ENCODE measurements around the gene OTUD5.

The OTUD5 gene

DNA sequence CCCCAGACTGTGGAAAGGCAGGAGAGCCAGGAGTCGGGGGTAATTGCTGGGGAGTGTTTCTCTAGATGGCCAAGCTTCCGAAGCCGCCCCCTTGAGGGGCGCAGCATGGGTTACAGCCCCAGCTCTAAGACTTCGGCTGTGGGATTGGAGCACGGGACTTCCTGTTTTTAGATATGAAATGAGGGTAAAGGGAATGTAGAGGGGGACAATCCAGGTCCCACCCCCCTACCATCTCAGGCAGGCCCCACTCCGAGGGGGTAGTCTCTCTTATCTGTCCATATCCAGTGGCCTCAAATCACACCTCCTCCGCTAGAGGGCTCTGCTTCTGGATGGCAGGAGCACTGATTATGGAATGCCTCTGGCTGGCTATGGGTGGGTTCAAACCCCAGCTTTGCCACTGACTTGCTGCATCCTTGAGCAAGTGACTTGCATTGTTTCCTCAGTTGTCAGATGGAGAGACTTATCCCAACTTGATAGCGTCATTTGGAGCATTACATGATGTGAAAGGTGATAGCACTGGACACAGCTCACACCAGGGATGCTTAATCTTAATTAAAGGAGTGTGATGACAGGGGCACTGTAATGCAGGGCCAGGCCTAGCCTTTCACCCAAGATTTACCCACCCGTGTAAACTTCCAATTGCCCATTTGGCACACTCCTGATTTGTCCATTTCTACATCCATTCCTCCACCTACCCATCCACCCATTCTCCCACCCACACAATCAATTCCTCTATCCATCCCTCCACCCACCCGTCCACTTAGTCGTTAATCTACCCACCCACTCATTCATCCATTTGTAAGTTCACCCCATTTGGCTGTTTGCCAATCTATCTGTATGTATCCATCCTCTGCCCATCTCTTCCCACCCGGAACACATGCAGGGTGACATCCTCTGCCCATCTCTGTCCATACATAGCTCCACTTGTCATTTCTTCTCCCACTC is 15.1 kb upstream of the OTUD5 start:
- DNase-seq, result peak; percentile 57

DNA sequence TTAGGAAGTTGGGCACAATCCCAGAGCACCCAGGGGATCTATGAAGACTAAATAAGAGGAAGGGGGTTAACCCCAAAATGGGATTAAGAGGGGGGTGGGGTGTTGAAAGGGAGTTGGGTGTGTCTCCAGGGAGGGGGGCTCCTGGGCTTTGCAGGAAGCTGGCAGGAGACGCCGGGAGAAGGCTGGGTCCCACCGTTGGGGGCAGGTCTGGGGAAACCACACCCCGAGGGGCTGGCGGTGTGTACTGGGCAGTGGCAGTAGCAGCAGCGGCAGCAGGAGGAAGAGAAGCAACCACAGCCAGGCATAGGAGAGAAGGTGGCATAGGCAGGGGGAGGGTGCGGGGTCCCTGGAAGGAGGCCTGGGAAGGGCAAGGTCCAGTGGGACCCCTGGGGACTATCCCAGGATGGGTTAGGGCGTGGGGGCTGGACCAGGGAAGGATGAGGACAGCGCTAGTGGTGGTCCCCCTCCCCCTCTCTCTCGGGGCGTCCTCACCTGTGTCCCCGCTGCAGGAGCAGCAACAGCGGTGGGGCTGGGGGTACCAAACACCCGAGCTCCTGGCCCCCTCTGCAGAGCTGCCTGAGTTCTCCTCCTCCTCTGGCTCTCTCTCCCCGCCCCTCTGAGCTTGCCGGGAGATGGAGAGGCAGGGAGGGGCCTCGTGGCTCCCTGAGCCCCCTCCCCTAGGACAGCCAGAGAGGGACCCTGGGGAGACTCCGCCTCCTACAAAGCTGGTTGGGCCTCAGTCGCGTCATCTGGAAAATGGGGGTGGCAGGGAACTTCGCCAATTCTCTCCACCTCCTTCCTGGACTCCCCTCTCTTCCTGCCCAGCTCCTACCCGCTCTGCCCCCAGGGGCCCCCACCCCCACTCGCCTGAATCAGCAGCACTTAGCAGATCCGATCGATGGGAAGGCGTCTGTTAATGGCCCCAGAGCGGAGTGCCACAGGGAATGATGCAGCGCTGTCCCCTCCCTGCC is 14.1 kb upstream of the OTUD5 start, which contains the start of gene KCND1:
Gene KCND1 (minus strand): TSS at position 596 of the 971 bp plus-strand sequence. CDS start 1,573 bp downstream, outside the sequence.
- DNase-seq, result peak; percentile 74

DNA sequence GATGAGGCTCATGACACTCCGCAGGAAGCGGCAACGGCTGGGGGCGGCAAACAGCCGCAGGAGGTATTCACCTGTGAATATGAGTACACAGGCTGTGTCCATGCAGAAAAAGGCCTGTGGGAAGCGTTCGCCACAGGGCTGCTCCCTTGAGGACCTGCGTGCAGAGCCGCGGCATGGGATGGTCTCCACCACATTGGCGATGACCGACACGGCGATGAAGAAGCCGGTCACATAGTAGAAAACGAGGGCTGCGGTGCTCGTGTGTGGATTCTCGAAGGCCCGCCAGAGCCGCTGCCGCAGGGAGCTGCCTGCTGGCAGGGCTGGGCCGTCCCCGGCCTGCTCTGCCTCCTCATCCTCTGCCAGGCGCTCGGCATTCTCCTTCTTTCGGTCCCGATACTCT is 12.1 kb upstream of the OTUD5 start:
- no peak for DNase-seq

DNA sequence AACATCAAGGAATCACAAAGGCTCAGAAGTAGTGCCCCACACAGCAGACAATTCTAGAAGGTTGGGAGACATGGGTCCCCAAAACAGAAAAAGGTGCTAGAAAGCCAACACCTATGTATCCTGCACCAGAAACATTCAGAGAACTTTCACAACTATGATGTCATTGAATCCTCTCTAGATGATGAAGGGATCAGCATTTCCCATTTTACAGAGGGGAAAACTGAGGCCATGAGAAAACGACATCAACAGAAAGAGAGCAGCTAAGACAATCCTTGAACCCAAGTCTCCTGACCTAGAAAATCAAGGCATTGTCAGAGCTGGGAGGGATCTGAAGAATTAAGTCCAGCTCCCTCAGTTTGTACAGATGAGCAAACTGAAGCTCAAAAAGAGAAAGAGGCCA is 11.0 kb upstream of the OTUD5 start:
- DNase-seq, result no peak

DNA sequence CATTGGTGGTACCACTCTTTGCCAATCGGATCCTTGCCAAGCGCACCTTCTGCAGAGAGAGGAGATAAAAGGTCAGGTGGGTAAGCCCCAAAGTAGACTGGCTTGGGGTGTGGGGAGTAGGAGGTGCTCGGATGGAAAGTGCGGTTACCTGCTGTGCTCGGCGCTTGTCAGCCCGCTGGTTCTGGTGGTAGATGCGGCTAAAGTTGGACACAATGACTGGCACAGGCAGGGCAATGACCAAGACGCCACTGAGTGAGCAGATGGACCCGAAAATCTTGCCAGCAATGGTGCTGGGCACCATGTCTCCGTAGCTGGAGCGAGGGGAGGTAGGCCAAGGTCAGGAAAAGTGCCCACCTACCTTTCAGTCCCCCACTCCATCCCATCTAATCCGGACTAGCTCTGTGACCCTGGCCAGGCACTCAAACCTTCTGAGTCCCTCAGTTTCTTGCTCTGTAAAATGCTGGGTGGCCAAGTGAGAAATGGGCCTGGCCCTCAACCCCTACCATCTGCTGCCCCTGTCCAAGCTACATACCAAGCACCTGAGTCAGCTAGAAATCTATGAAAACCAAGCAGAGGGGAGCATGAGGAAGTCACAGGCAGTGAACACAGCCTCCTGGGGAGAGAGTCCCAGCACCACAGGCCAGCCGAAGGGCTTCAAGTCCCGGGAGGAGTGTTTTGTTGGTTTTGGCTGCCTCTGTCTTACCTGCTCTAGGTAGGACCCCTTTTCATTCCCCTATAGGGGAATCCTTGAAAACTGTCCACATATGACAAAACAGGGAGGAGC is 9.6 kb upstream of the OTUD5 start:
- peak; percentile 48 for DNase-seq

DNA sequence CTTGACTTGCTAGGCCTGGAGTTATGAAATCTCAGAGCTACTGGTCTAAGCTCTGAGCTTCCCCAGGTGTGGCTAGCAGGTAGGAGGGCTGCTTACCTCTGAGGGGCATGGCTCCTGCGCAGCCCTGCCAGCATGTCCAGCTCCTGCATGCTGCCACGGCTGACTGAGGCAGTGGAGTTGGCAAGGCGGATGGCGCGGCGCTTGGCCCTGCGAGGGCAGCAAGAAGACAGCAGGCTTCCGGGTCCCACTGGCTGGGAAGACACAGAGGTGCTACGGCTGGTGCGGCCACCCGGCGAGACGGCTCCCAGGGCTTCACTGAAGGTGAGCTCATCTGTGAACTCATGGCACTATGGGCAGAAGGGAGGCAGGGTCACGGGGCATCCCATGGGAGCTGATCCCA is 8.6 kb upstream of the OTUD5 start:
- no peak for DNase-seq

DNA sequence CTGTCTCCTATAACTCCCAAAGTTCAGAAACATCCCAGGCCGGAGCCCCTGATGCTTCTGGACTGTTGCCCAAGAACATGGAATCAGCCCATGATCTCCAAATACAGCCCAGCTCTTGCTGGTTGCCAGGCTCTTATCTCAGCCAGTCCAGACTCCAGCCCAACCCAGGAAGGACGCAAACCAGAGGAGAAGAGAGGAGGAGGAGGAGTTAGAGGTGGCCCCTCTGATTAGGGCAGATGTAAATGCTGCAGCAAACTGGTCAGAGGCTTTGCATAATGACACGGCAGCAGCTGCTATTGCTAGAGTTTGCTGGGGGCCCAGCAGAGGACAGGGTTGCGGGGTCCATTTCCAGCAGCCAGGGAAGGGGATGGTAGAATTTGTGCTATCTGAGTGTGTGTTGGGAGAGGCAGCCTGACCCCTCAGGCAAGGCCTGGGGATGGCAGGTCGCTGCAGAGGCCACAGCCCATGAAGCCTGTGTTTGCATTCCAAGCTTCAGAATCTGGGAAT is 4.2 kb upstream of the OTUD5 start:
- DNase-seq, result no peak

DNA sequence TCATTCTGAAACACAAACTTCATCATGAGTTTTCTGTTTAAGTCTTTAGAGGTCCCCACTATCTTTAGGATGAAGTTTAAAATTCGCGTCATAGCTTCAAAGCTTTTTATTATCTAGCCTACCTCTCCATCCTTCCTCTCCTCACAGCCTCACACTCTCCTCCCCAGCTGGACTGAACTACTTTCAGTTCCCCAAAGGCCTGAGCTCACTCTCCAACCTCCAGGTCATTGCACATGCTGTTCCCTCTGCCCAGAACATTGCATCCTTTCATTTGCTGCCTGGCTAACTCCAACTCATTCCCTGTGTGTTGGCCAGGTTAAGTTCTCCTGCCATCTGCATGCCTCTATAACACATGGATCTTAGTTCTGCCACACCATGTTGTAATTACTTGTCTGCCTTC is 2.9 kb upstream of the OTUD5 start:
- no peak for DNase-seq

DNA sequence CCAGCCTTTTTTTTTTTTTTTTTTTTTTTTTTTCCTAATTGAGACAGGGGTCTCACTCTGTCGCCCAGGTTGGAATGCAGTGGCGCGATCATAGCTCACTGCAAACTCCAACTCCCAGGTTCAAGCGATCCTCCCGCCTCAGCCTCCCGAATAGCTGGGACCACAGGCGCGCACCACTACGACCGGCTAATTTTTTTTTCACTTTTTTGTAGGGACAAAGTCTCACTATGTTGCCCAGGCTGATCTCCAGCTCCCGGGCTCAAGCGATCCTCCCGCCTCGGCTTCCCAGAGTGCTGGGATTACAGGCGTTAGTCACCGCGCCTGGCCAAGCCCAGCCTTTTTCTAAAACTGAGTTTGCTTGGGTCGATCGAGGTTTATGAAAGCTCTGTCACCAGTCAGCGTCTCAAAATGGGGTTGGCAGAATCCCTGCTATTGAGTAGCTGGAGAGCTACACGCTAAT is 1.3 kb upstream of the OTUD5 start:
- DNase-seq, result peak; percentile 60

DNA sequence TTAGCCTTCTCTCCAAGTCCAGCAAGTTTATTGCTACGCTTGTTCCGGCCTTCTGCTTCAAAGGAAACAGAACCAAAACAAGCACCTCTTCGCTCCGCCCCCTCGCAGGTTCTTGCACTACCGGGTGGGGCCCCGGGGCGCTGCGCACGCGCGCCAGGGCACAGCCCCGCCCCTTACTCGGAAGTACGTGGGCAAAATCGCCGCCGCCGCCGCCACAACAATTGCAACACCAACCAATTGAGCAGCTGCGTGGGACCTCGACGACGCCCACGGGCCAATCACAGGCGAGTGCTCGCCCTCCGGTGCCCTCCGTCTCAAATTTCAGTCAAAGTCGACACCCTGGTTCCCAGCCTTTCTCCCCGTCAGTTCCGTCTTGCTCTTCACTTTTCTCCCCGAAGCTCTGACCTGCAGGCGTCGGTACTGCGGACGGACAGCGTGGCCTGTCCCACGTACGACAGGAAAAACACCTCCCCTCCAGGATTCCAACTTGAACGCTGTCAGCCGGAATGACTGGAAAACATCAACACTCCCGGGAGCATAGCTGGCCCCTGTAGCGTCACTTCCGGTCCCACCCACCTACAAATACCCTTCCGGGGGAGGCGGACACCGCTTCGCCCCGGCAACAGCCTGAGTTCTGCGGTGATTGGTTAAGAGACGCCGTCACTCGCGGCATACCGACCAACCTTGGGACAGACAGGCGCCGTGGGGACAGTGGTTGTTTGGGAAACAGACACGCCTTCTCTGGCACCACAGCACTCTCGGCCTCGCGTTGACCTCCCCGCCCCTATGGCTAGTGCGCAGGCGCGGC is 624 bp upstream of the OTUD5 start:
- peak; percentile 98 for DNase-seq

DNA sequence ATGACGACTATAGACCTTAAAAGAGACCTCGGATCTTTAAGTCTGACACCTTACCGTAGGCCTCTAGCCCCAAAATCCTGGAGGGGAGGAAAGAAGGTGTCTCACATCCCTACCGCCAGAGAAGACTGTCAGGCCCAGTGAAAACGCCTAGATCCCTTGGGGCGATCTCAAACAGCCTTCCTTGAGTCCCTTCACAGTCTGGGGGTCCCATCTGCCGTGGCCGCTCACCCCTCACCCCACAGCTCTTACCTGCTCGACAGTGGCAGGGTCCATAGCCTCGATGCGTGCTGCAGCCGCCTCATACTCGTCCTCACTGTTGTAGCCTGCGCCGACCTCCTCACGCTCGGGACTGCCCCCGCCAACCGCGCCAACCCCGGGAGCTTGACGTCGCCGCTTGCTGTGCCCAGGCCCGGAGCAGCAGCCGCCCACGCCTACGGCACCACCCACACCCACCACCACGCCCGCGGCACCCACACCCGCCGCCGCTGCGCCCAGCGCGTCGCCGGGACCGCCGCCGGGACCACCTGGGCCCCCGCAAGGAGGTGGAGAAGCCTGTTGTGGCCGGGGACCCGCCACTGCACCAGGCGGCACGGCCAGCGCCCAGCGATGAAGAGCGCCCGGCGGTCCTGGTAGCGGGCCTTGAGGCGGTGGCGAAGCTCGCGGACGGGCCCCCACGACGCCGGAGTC is 536 bp downstream of the OTUD5 start:
- DNase-seq, result no peak

DNA sequence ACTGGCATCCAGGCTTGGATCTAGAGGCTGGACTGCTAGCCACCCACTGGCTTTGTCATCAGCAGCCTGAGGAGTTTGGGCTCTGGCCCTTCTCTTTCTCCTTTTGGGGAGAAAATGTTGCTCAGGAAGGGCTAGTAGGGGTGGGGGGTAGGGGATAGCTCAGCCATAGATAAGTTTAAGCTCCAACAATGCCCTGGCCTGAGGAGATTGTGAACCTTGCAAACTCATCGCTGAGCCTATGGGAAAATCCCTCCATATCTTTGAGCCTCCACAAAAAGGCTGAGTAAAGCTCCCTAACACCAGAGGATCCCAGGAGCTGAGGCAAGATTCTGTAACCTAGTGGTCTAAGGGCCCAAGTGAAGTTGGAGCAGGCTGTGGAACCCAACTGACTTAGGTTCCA is 8.8 kb downstream of the OTUD5 start:
- no peak for DNase-seq

DNA sequence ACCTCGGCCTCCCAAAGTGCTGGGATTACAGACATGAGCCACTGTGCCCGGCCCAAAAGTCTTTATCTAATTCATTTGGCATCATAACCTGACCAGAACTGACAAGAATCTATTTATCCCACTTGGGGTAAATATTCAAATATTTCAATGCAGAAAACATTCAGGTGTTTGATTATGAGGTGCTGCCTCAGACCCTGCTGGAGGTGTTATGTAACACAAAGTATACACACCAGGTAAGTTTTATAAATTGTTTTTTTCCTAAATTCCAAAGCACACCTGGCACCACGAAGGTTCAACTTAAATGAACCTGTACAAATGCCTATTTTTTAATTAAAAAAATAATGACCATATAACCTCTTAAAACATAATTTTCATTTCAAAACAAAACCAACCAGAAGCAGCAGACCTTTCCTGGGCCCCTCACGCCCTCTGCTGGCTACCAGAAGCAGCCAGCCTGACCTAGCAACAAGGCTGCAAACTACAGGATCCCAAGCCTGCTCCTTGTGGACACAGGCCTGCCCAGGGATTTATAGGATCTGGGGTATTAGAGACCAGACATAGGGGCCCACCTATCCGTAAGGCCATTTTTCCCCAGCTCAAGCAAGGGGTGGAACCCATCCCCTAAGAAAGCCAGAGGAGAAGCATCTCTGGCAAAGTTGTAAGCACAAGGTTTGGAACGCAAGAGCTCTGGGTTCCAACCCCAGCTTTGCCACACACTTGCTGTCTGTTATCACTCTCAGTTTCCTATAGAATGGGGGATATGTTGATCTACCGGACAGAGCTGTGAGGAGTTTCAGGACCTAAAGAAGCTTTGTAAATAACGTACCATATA is 11.7 kb downstream of the OTUD5 start:
- peak; percentile 31 for DNase-seq

DNA sequence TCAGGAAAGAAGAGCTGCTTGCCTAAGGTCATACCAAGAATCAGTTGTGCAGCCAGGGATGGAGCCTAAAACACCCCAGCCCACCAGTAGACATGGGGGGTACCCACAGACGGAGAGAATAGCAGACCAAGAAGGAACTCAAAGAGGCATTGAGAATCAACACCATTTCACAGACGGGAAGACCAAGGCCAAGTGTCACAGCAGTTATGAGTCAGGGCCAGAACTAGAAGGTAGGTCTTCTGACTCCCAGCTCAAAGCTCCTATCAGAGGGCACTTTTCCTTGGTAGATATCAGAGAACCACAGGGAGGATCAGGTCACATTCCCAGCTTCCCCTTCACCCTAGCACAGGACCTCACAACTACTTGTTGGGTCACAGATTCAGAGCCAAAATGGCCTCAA is 14.5 kb downstream of the OTUD5 start:
- no peak for DNase-seq

DNA sequence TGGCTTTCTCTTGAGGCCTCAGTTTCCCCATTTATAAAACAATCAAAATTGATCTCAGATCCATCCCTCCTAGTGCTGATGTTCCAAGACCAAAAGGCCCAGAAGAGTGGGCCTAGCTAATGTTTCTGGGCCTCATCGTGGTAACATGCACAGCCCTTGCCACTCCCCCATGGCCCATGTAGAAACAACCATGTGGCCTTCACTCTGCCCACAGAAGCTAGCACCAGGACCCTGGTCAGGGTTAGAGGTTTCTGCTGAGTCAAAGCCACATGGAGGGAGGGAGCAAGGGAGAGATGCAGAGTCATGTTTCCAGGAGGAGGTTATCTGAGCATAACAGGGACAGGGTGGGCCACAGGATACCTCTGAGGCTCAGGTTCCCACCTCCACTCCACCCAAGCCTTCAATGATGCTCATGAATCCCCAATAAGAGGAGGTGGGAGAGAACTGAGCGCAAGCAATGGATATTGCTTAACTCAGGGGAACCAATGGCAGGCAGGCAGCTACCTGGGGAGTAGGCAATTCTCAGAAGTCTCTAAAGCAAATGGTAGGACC is 16.9 kb downstream of the OTUD5 start:
- no peak for DNase-seq

DNA sequence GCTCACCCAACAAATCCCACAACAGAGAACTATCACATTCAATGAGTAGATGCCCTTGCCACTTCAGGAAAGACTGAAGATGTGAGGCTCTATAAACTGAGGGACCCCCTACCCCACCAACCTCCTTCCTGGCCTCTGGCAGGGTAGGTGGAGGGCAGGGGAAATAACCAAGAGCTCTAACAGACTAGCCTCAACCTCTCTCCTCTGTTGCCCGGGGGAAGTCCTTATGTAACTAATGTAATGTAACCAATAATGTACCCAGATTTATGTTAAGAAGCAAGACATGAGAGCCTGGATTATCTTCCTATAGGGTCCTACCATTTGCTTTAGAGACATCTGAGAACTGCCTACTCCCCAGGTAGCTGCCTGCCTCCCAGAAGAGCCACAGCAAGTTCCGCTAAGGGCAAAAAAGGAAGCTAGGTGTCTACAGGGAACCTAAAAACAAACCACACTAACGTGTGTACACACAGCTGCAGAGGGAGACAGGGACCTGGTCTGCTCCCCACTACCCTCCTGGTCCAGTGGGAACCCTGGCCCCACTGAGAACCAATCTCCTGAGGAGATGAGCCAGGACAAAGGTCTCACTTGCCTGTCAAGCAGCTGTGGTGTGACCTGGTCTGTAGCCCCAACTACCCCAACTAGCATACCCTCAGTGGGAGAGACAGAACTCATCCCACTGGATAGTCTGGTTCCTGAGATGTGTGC is 17.7 kb downstream of the OTUD5 start:
- no peak for DNase-seq

DNA sequence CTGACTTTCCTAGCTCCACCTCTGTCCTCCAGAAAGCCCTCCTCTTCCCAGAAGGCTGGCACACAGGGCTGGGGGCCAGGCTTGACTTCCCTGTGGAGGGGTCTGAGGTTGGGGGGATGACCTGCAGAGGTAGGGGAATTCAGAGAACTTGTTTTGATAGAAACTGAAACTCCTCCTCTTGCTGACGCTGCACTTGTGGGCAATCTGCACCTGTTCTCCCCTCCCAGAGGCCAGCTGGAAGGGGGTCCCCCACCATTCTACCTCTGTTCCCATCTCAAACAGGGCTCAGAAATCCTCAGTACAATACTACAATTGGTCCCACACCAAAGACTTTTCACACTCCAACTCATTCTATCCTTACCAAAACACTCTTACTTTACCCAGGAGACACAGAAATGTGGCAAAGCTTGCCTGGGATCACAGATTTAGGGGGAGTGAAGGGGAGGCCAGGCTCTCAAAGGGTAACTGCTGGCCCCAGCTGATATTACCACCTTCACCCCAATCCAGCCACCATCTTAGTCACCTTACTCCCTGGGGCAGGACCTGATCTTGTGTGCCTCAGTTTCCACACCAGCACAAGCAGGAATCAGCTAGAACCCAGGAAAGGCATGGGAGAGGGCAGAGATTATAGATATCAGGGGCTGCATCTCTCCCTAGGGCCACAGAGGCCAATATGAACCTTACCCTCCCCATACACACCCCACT is 18.5 kb downstream of the OTUD5 start:
- DNase-seq, result no peak

Data from fibroblast of upper back skin (primary cell).